Hepatocyte (in vitro differentiated cells): Measurements from ENCODE around the gene ZNF804A. TPM values are rescaled to one million over a fixed set of nuclear protein-coding genes. Genes with fewer than 3 reads are reported as not detected.

Source experiments
- DNase-seq: peaks from one replicate; pipeline ENCODE4 v3.0.0-alpha.2; 2016; ENCODE audit warnings: low spot score
- H2AFZ ChIP-seq: fragments of 200-600 bp; sonication (generic); 2 replicates; pipeline ENCODE4 v1.6.0; 2016; ENCODE audit warnings: antibody characterized with exemption, mild to moderate bottlenecking
- H3K27ac ChIP-seq: fragments of 200-600 bp; sonication (generic); 2 replicates; pipeline ENCODE4 v1.5.1; 2016; ENCODE audit warnings: mild to moderate bottlenecking
- H3K27me3 ChIP-seq: fragments of 200-600 bp; sonication (generic); 2 replicates; pipeline ENCODE4 v1.6.1; 2016
- H3K36me3 ChIP-seq: fragments of 200-600 bp; sonication (generic); replicated peaks from 2 replicates; pipeline ENCODE4 v1.5.1; 2016; ENCODE audit warnings: low read depth; ENCODE audit not compliant: insufficient read depth
- H3K4me1 ChIP-seq: fragments of 200-600 bp; sonication (generic); 2 replicates; pipeline ENCODE4 v1.5.1; 2016; ENCODE audit warnings: mild to moderate bottlenecking, moderate library complexity; ENCODE audit not compliant: insufficient read depth
- H3K4me2 ChIP-seq: fragments of 200-600 bp; sonication (generic); 2 replicates; pipeline ENCODE4 v1.6.0; 2016
- H3K4me3 ChIP-seq: fragments of 200-600 bp; sonication (generic); 2 replicates; pipeline ENCODE4 v1.5.1; 2016; ENCODE audit warnings: mild to moderate bottlenecking
- H3K79me2 ChIP-seq: fragments of 200-600 bp; sonication (generic); 2 replicates; pipeline ENCODE4 v1.6.0; 2017; ENCODE audit warnings: mild to moderate bottlenecking
- H3K9me2 ChIP-seq: fragments of 200-600 bp; sonication (generic); replicated peaks from 2 replicates; pipeline ENCODE4 v1.6.0; 2017; ENCODE audit warnings: mild to moderate bottlenecking; ENCODE audit not compliant: insufficient read depth
- H3K9me3 ChIP-seq: fragments of 200-600 bp; sonication (generic); 2 replicates; pipeline ENCODE4 v1.5.1; 2016; ENCODE audit warnings: low read depth, mild to moderate bottlenecking
- H4K20me1 ChIP-seq: fragments of 200-600 bp; sonication (generic); 2 replicates; pipeline ENCODE4 v1.6.0; 2016; ENCODE audit warnings: mild to moderate bottlenecking; ENCODE audit not compliant: insufficient read depth, poor library complexity, severe bottlenecking
- EZH2 ChIP-seq: fragments of 200-600 bp; sonication (generic); IDR thresholded peaks from 2 replicates; pipeline ENCODE4 v1.6.1; 2016; ENCODE audit warnings: antibody characterized with exemption, mild to moderate bottlenecking, borderline replicate concordance
- EZH2phosphoT487 ChIP-seq: fragments of 200-600 bp; sonication (generic); IDR thresholded peaks from one replicate; pipeline ENCODE4 v1.6.1; 2018; ENCODE audit warnings: antibody characterized with exemption, mild to moderate bottlenecking, low read depth, moderate library complexity; ENCODE audit not compliant: unreplicated experiment, severe bottlenecking
- WGBS: methylation state at CpG from one replicate; pipeline ENCODE4 v1.1.6; 2016; ENCODE audit warnings: low lambda C conversion rate; ENCODE audit errors: missing lambda C conversion rate; 5-methylcytosine and 5-hydroxymethylcytosine counted together
- polyA plus RNA-seq: library from polyadenylated mRNA; unstranded; fragments of >200 nt; fragmentation: Nextera tagmentation; extraction: Ambion mirVana; gene quantifications from 2 replicates; pipeline ENCODE4 v1.2.1, GENCODE V29; 2016
- total RNA-seq: library from RNA; depleted of rRNA; stranded (reverse); fragments of >200 nt; gene quantifications from 2 replicates; pipeline ENCODE4 v1.2.3, GENCODE V29; 2014
- TF ChIP-seq, protein P1 (sequence below): fragments of 200-600 bp; sonication (generic); IDR thresholded peaks from 2 replicates; pipeline ENCODE4 v1.5.1; 2016; ENCODE audit warnings: antibody characterized with exemption, mild to moderate bottlenecking; ENCODE audit not compliant: poor library complexity

ZNF804A gene
- total and polyA plus RNA-seq, 2 experiments from 2014 or later = 1.7 to 2.3 TPM

DNA sequence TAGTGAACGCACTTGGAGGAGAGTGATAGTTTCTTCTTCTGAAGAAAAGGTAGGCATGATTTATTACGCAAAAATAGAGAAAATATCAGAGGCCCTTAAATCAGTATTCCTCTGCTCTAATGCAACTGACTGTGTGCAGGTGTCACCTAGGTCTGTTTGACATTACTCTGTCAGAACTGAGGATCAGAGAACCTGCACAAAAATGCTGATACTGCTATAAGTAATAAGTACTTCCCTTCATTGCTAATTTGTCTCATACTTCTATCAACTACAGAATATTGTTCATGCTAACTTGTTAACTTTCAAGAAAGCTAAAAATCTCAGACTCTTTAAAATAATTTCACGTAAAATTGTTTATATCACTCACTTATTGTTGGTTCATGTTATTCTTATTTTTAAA is 358.5 kb downstream of the ZNF804A start:
- Histone ChIP-seq H3K27ac (no peak overlapping the region), H3K79me2 (no peaks in the 10 kb centered on the region), H3K27me3 (no peaks in the 10 kb centered on the region), H3K4me3 (no peak overlapping the region), H2AFZ (no peak overlapping the region), H3K4me2 (no peak overlapping the region), H4K20me1 (no peaks in the 10 kb centered on the region), H3K9me2 (no peaks in the 10 kb centered on the region), H3K4me1 (no peaks in the 10 kb centered on the region), H3K9me3 (no peaks in the 10 kb centered on the region), H3K36me3 (no peaks in the 10 kb centered on the region)
- 92% methylated on average over 3 of the region's 3 CpGs for WGBS
- no peak for DNase-seq
- TF ChIP-seq, protein P1, sequence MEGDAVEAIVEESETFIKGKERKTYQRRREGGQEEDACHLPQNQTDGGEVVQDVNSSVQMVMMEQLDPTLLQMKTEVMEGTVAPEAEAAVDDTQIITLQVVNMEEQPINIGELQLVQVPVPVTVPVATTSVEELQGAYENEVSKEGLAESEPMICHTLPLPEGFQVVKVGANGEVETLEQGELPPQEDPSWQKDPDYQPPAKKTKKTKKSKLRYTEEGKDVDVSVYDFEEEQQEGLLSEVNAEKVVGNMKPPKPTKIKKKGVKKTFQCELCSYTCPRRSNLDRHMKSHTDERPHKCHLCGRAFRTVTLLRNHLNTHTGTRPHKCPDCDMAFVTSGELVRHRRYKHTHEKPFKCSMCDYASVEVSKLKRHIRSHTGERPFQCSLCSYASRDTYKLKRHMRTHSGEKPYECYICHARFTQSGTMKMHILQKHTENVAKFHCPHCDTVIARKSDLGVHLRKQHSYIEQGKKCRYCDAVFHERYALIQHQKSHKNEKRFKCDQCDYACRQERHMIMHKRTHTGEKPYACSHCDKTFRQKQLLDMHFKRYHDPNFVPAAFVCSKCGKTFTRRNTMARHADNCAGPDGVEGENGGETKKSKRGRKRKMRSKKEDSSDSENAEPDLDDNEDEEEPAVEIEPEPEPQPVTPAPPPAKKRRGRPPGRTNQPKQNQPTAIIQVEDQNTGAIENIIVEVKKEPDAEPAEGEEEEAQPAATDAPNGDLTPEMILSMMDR = no peak
- TF ChIP-seq EZH2phosphoT487 (no peak), EZH2 (no peak)

DNA sequence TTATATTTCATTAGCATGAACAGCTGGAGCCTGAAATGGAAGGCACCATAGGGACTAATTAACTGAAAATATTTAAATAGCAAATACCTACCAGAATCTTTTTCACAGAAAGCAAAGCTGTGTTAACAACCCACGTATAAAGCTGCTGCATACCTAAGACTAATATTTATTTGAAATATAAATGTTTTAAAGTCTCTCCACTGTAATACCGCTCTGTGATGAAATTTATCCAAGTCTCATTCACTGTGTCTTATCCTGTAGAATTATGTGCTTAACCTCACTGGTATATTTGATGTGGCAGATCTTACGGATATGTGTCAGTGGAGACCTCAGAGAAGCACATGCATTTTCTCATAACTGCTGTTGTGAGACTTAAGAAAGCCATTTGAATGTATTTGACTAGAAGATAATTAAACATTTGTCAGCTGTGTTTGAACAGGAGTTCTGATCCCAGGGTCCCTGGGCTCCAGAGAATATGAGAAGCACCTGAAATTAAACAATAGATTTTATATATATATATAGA is 373.3 kb downstream of the ZNF804A start:
- no peak for DNase-seq
- Histone ChIP-seq H3K27ac (no peak overlapping the region), H4K20me1 (no peaks in the 10 kb centered on the region), H3K4me3 (no peak overlapping the region), H3K9me3 (no peaks in the 10 kb centered on the region), H3K4me1 (no peaks in the 10 kb centered on the region), H3K4me2 (no peak overlapping the region), H3K79me2 (no peaks in the 10 kb centered on the region), H2AFZ (no peak overlapping the region), H3K9me2 (no peaks in the 10 kb centered on the region), H3K36me3 (no peaks in the 10 kb centered on the region), H3K27me3 (no peaks in the 10 kb centered on the region)
- TF ChIP-seq, protein P1 = no peak
- TF ChIP-seq EZH2 (no peak), EZH2phosphoT487 (no peak)
- 76% methylated on average over 3 of the region's 3 CpGs for WGBS
